Measurements from ENCODE around the gene PTPA. TPM values are rescaled to one million over a fixed set of nuclear protein-coding genes. Genes with fewer than 3 reads are reported as not detected.

The PTPA gene
- total RNA-seq, 1 experiment from 2014 or later, result 91.8 TPM

GRCh38 chr9:129174724-129175514, 63.7 kb downstream of the PTPA start:
- POLR2A ChIA-PET, result interaction anchor here (0.6 to 9.2 kb wide), 20 partner anchors 34 to 450 kb away, joined by 3 to 206 read pairs (median 7); partner anchors contain the start of gene NTMT1
- TF ChIP-seq CTCF (IDR thresholded peaks at IDR 0.05; ENCODE audit: unreplicated experiment), result peak; percentile 16
- Mint-ChIP-seq H3K4me1 (ENCODE audit: insufficient read depth, unreplicated experiment) (peaks cover 7% of the 10 kb centered on the region), H3K9me3 (ENCODE audit: unreplicated experiment) (no peaks in the 10 kb centered on the region), H3K36me3 (ENCODE audit: insufficient read depth, unreplicated experiment) (peaks cover 6% of the 10 kb centered on the region), H3K27me3 (ENCODE audit: insufficient read depth, unreplicated experiment) (no peaks in the 10 kb centered on the region), H3K4me3 (ENCODE audit: unreplicated experiment) (peak overlapping the region; percentile 82), H3K27ac (ENCODE audit: low read depth, unreplicated experiment) (peak overlapping the region; percentile 69)
- intact Hi-C loops (cut with micrococcal nuclease), result loop anchor here (1.0 to 5.0 kb wide), 6 partner anchors 36 to 432 kb away; no protein-coding TSS in a partner anchor
- peak; percentile 80 for DNase-seq (ENCODE audit: unreplicated experiment)
- BruUV-seq (replicated peaks), result no TSS peak
- CTCF ChIA-PET, result interaction anchor here (0.6 to 7.5 kb wide), 30 partner anchors 9 to 969 kb away, joined by 3 to 103 read pairs (median 4); partner anchors contain the start of gene C9orf50

- no TSS peak for BruUV-seq (replicated peaks)
- ChIA-PET POLR2A (interaction anchor here (1.2 to 9.2 kb wide), 11 partner anchors 35 to 450 kb away, joined by 3 to 206 read pairs (median 28); partner anchors contain the start of gene NTMT1), CTCF (interaction anchor here (0.6 to 7.5 kb wide), 11 partner anchors 8 to 437 kb away, joined by 3 to 103 read pairs (median 8); no protein-coding TSS in a partner anchor)
- Mint-ChIP-seq H3K36me3 (ENCODE audit: insufficient read depth, unreplicated experiment) (peaks cover 6% of the 10 kb centered on the region), H3K4me1 (ENCODE audit: insufficient read depth, unreplicated experiment) (peaks cover 2% of the 10 kb centered on the region), H3K27me3 (ENCODE audit: insufficient read depth, unreplicated experiment) (no peaks in the 10 kb centered on the region), H3K27ac (ENCODE audit: low read depth, unreplicated experiment) (peak overlapping the region; percentile 69), H3K4me3 (ENCODE audit: unreplicated experiment) (peak overlapping the region; percentile 82), H3K9me3 (ENCODE audit: unreplicated experiment) (no peaks in the 10 kb centered on the region)
- no peak for TF ChIP-seq CTCF (IDR thresholded peaks at IDR 0.05; ENCODE audit: unreplicated experiment)
- intact Hi-C loops (cut with micrococcal nuclease), result loop anchor here (1.0 to 5.0 kb wide), 3 partner anchors 159 to 237 kb away; no protein-coding TSS in a partner anchor
- no peak for DNase-seq (ENCODE audit: unreplicated experiment)
Measured at GRCh38 chr9:129175515-129175824, 64.3 kb downstream of the PTPA start.

- TF ChIP-seq CTCF (IDR thresholded peaks at IDR 0.05; ENCODE audit: unreplicated experiment), result no peak
- intact Hi-C loops (cut with micrococcal nuclease), result loop anchor here (1.0 to 5.0 kb wide), 4 partner anchors 65 to 236 kb away; partner anchors contain the start of genes CRAT and PTPA
- Mint-ChIP-seq H3K27me3 (ENCODE audit: insufficient read depth, unreplicated experiment) (no peaks in the 10 kb centered on the region), H3K4me1 (ENCODE audit: insufficient read depth, unreplicated experiment) (no peaks in the 10 kb centered on the region), H3K36me3 (ENCODE audit: insufficient read depth, unreplicated experiment) (peaks cover 6% of the 10 kb centered on the region), H3K9me3 (ENCODE audit: unreplicated experiment) (no peaks in the 10 kb centered on the region), H3K4me3 (ENCODE audit: unreplicated experiment) (peak overlapping the region; percentile 82), H3K27ac (ENCODE audit: low read depth, unreplicated experiment) (peak overlapping the region; percentile 69)
- BruUV-seq (replicated peaks), result TSS peak; percentile 74
- POLR2A ChIA-PET, result interaction anchor here (0.6 to 9.2 kb wide), 17 partner anchors 9 to 575 kb away, joined by 3 to 206 read pairs (median 6); partner anchors contain the start of gene NTMT1
- CTCF ChIA-PET, result interaction anchor here (0.5 to 7.5 kb wide), 8 partner anchors 34 to 611 kb away, joined by 3 to 103 read pairs (median 4); no protein-coding TSS in a partner anchor
- DNase-seq (ENCODE audit: unreplicated experiment), result peak; percentile 93
Measured at GRCh38 chr9:129175825-129176633, 64.8 kb downstream of the PTPA start.
